T-cell (primary cell): ENCODE measurements around the gene PCAT6. TPM values are rescaled to one million over a fixed set of nuclear protein-coding genes. Genes with fewer than 3 reads are reported as not detected.

Experiments
- ATAC-seq, 4 experiments: fragments of 200-7000 bp in 3 of 4; fragments of 150-1000 bp in 1 of 4; cut with Tn5 transposase; replicated peaks in 1 of 4; 1 replicate in 3 of 4; 2 replicates in 1 of 4; pipeline ENCODE4 v1.10.0; 2021; ENCODE audit warnings: moderate library complexity in 3 of 4, mild to moderate bottlenecking in 2 of 4, moderate number of reproducible peaks in 1 of 4
- CTCF ChIA-PET, 2 donors: fragments of 300-600 bp; sonication (Branson Sonifier 250); formaldehyde crosslinking; loops; one replicate each; lab custom pipeline; 2022; ENCODE audit warnings: antibody characterized with exemption in 2 of 2; lab: Charles Lee
- POLR2A ChIA-PET, 2 donors: fragments of 300-600 bp; sonication (Branson Sonifier 250); formaldehyde crosslinking; loops; one replicate each; lab custom pipeline; 2022; ENCODE audit warnings: antibody characterized with exemption in 2 of 2; lab: Charles Lee
- DNase-seq, 35 experiments: peaks; one replicate each; pipeline versions ENCODE4 v3.0.0 to v3.0.0-alpha.2; 2013 to 2023
- H3K27ac ChIP-seq: one replicate; pipeline ENCODE4 v1.5.1; 2013; ENCODE audit warnings: low read length
- H3K27me3 ChIP-seq, 2 experiments: replicated peaks in 1 of 2; 1 replicate in 1 of 2; 2 replicates in 1 of 2; pipeline versions ENCODE4 v1.6.1 to v1.7.0; 2013; ENCODE audit warnings: low read length in 1 of 2, mixed read lengths in 1 of 2; ENCODE audit not compliant: control insufficient read depth in 2 of 2, insufficient read depth in 2 of 2; ENCODE audit errors: extremely low read depth in 1 of 2
- H3K36me3 ChIP-seq, 2 donors: 1 replicate in 1 of 2; 2 replicates in 1 of 2; pipeline versions ENCODE4 v1.6.1 to v1.7.0; 2013; ENCODE audit warnings: low read length in 1 of 2; ENCODE audit not compliant: control insufficient read depth in 2 of 2, insufficient read depth in 1 of 2; ENCODE audit errors: extremely low read depth in 1 of 2
- H3K4me1 ChIP-seq, 2 experiments: 1 replicate in 1 of 2; 2 replicates in 1 of 2; pipeline versions ENCODE4 v1.6.1 to v1.7.0; 2013; ENCODE audit warnings: low read length in 2 of 2, mixed read lengths in 1 of 2; ENCODE audit not compliant: insufficient read depth in 2 of 2, control insufficient read depth in 1 of 2; ENCODE audit errors: extremely low read depth in 1 of 2
- H3K4me3 ChIP-seq, 2 donors: 1 replicate in 1 of 2; 2 replicates in 1 of 2; pipeline versions ENCODE4 v1.5.1 to v1.7.0; 2013; ENCODE audit warnings: mild to moderate bottlenecking in 2 of 2, low read length in 1 of 2, moderate library complexity in 1 of 2; ENCODE audit not compliant: control insufficient read depth in 1 of 2; ENCODE audit errors: extremely low read depth in 1 of 2
- H3K9me3 ChIP-seq: 2 replicates; pipeline ENCODE4 v1.7.0; 2013
- H3K27ac Mint-ChIP-seq, 2 donors: one replicate each; pipeline ENCODE4 v1.8.0; 2020 to 2021; ENCODE audit warnings: mild to moderate bottlenecking in 2 of 2, mixed read lengths in 2 of 2
- H3K27me3 Mint-ChIP-seq, 2 donors: one replicate each; pipeline ENCODE4 v1.8.0; 2021 to 2022; ENCODE audit warnings: mixed read lengths in 2 of 2
- H3K36me3 Mint-ChIP-seq: one replicate; pipeline ENCODE4 v1.8.0; 2021; ENCODE audit warnings: mixed read lengths
- H3K4me1 Mint-ChIP-seq, 3 donors: one replicate each; pipeline ENCODE4 v1.8.0; 2020 to 2022; ENCODE audit warnings: mixed read lengths in 3 of 3, mild to moderate bottlenecking in 1 of 3
- H3K4me3 Mint-ChIP-seq, 3 donors: one replicate each; pipeline ENCODE4 v1.8.0; 2020 to 2022; ENCODE audit warnings: mild to moderate bottlenecking in 3 of 3, mixed read lengths in 3 of 3, moderate library complexity in 3 of 3
- H3K9me3 Mint-ChIP-seq, 3 donors: one replicate each; pipeline ENCODE4 v1.8.0; 2020 to 2022; ENCODE audit warnings: mixed read lengths in 3 of 3
- WGBS: methylation state at CpG from one replicate; pipeline ENCODE4 v1.1.5; 2013; ENCODE audit warnings: missing lambda C conversion rate; ENCODE audit not compliant: insufficient coverage; 5-methylcytosine and 5-hydroxymethylcytosine counted together
- total RNA-seq, 35 experiments: library from RNA in 6 of 35; stranded (reverse) in 6 of 35; fragments of 120-200 nt in 1 of 35; gene quantifications; one replicate each; pipeline versions ENCODE4 v1.2.1 to v1.2.4 and lab custom pipeline; 2013 to 2026

The PCAT6 gene
- total RNA-seq, 5 donors from 2014 or later (not counting 1 experiment from before 2014, with no cell fraction given) = 0.44 to 1.5 (median 0.79) TPM; not detected in 1

- Mint-ChIP-seq H3K4me1 (peaks cover 29 to 37% (median 36%) of the 10 kb centered on the region in 3 donors), H3K36me3 (no peaks in the 10 kb centered on the region), H3K27me3 (peaks cover 2 to 4% of the 10 kb centered on the region in 2 donors), H3K9me3 (no peaks in the 10 kb centered on the region), H3K4me3 (no peak overlapping the region), H3K27ac (no peak overlapping the region)
- Histone ChIP-seq H3K9me3 (no peaks in the 10 kb centered on the region), H3K4me1 (peaks cover 6 to 31% of the 10 kb centered on the region in 2 experiments), H3K4me3 (no peak overlapping the region), H3K36me3 (no peaks in the 10 kb centered on the region), H3K27ac (no peak overlapping the region), H3K27me3 (no peaks in the 10 kb centered on the region)
- CTCF ChIA-PET = no interaction called here
- DNase-seq (no peak), ATAC-seq (no peak)
- POLR2A ChIA-PET = no interaction called here
- 93% methylated on average over 2 of the region's 5 CpGs for WGBS
Observed at GRCh38 chr1:202837746-202838262, 27.1 kb downstream of the PCAT6 start.

- H3K36me3 ChIP-seq = no peaks in the 10 kb centered on the region
- DNase-seq (no peak), ATAC-seq (no peak)
- no peak overlapping the region for H3K27ac Mint-ChIP-seq
- no peaks in the 10 kb centered on the region for H3K9me3 Mint-ChIP-seq
- no peak overlapping the region for H3K27ac ChIP-seq
- H3K4me1 ChIP-seq = no peaks in the 10 kb centered on the region
- peaks cover 0 to 1% (median under 1%) of the 10 kb centered on the region in 3 donors for H3K4me1 Mint-ChIP-seq
- H3K36me3 Mint-ChIP-seq = no peaks in the 10 kb centered on the region
- POLR2A ChIA-PET = no interaction called here
- CTCF ChIA-PET = no interaction called here
- peaks cover 2 to 8% of the 10 kb centered on the region in 2 donors for H3K27me3 Mint-ChIP-seq
- no peak overlapping the region for H3K4me3 Mint-ChIP-seq
- no peaks in the 10 kb centered on the region for H3K27me3 ChIP-seq
- no peaks in the 10 kb centered on the region for H3K9me3 ChIP-seq
- 91% methylated on average over 9 of the region's 11 CpGs for WGBS
- no peak overlapping the region for H3K4me3 ChIP-seq
Observed at GRCh38 chr1:202843081-202843480, 32.3 kb downstream of the PCAT6 start.

- Mint-ChIP-seq H3K4me1 (no peaks in the 10 kb centered on the region), H3K27me3 (peaks cover 2 to 8% of the 10 kb centered on the region in 2 donors), H3K4me3 (no peak overlapping the region), H3K36me3 (no peaks in the 10 kb centered on the region), H3K27ac (no peak overlapping the region), H3K9me3 (no peaks in the 10 kb centered on the region)
- no peaks in the 10 kb centered on the region for H3K36me3 ChIP-seq
- no peaks in the 10 kb centered on the region for H3K27me3 ChIP-seq
- ChIA-PET CTCF (no interaction called here), POLR2A (no interaction called here)
- H3K9me3 ChIP-seq = no peaks in the 10 kb centered on the region
- no peak overlapping the region for H3K4me3 ChIP-seq
- no peaks in the 10 kb centered on the region for H3K4me1 ChIP-seq
- no CpG with 5 or more reads among the region's 5 CpGs for WGBS
- no peak overlapping the region for H3K27ac ChIP-seq
- ATAC-seq = no peak
- DNase-seq = no peak
Observed at GRCh38 chr1:202844259-202844658, 33.5 kb downstream of the PCAT6 start.

- Mint-ChIP-seq H3K4me3 (no peak overlapping the region), H3K27me3 (peaks cover 2 to 8% of the 10 kb centered on the region in 2 donors), H3K36me3 (no peaks in the 10 kb centered on the region), H3K4me1 (no peaks in the 10 kb centered on the region), H3K27ac (no peak overlapping the region), H3K9me3 (no peaks in the 10 kb centered on the region)
- ATAC-seq (no peak), DNase-seq (no peak)
- no peak overlapping the region for H3K4me3 ChIP-seq
- H3K27me3 ChIP-seq = no peaks in the 10 kb centered on the region
- no peaks in the 10 kb centered on the region for H3K36me3 ChIP-seq
- H3K27ac ChIP-seq = no peak overlapping the region
- no peaks in the 10 kb centered on the region for H3K4me1 ChIP-seq
- POLR2A ChIA-PET = no interaction called here
- 90% methylated on average over 5 of the region's 6 CpGs for WGBS
- no peaks in the 10 kb centered on the region for H3K9me3 ChIP-seq
- CTCF ChIA-PET = no interaction called here
Observed at GRCh38 chr1:202844935-202845334, 34.2 kb downstream of the PCAT6 start.

GRCh38 chr1:202848191-202848542 lies 37.4 kb downstream of the PCAT6 start:
- no peaks in the 10 kb centered on the region for H3K36me3 Mint-ChIP-seq
- no peak overlapping the region for H3K27ac Mint-ChIP-seq
- ChIA-PET CTCF (no interaction called here), POLR2A (interaction anchor here in 1 of 2 donors (0.5 kb wide), 1 partner anchor 23 kb away, joined by 3 read pairs; no protein-coding TSS in a partner anchor)
- Histone ChIP-seq H3K9me3 (no peaks in the 10 kb centered on the region), H3K27ac (no peak overlapping the region), H3K36me3 (no peaks in the 10 kb centered on the region), H3K4me3 (no peak overlapping the region), H3K4me1 (no peaks in the 10 kb centered on the region), H3K27me3 (no peaks in the 10 kb centered on the region)
- peaks cover 0 to under 1% of the 10 kb centered on the region in 2 donors for H3K27me3 Mint-ChIP-seq
- no peak for DNase-seq
- no peaks in the 10 kb centered on the region for H3K9me3 Mint-ChIP-seq
- no peak for ATAC-seq
- no peak overlapping the region for H3K4me3 Mint-ChIP-seq
- H3K4me1 Mint-ChIP-seq = no peaks in the 10 kb centered on the region
- 17% methylated on average over 1 of the region's 2 CpGs for WGBS

- ATAC-seq = no peak
Observed at GRCh38 chr1:202850593-202851362, 40.0 kb downstream of the PCAT6 start.

More at GRCh38 chr1:202850593-202851362, 40.0 kb downstream of the PCAT6 start:
- no peaks in the 10 kb centered on the region for H3K4me1 Mint-ChIP-seq
- WGBS = 91% methylated on average over 6 of the region's 7 CpGs
- H3K4me3 ChIP-seq = no peak overlapping the region
- H3K36me3 Mint-ChIP-seq = no peaks in the 10 kb centered on the region
- ChIA-PET POLR2A (no interaction called here), CTCF (no interaction called here)
- no peak overlapping the region for H3K27ac Mint-ChIP-seq
- no peaks in the 10 kb centered on the region for H3K27me3 Mint-ChIP-seq
- H3K27me3 ChIP-seq = no peaks in the 10 kb centered on the region
- H3K9me3 ChIP-seq = no peaks in the 10 kb centered on the region
- no peak for DNase-seq
- no peak overlapping the region for H3K27ac ChIP-seq
- no peaks in the 10 kb centered on the region for H3K36me3 ChIP-seq
- H3K4me1 ChIP-seq = no peaks in the 10 kb centered on the region
- H3K9me3 Mint-ChIP-seq = no peaks in the 10 kb centered on the region
- H3K4me3 Mint-ChIP-seq = no peak overlapping the region
